GM12878 (cell line): ENCODE results near the gene RALBP1. TPM values are rescaled to one million over a fixed set of nuclear protein-coding genes. Genes with fewer than 3 reads are reported as not detected.
A peak's percentile ranks its signal among the peaks of the same experiment; 100 is the strongest.

Experiments used
- ASH2L ChIP-seq: fragments of 300-600, 200-600 bp; sonication (generic); IDR thresholded peaks from 2 replicates; pipeline ENCODE4 v1.6.1; 2017; ENCODE audit warnings: low read depth, mild to moderate bottlenecking, borderline replicate concordance
- BACH1 ChIP-seq: fragments of 450-650 bp; IDR thresholded peaks from 2 replicates; pipeline ENCODE4 v1.6.1; 2017; ENCODE audit warnings: mild to moderate bottlenecking, borderline replicate concordance
- BCL11A ChIP-seq: IDR thresholded peaks from 2 replicates; pipeline ENCODE4 v1.6.1; 2011; ENCODE audit warnings: low read depth, low read length
- BRCA1 ChIP-seq: IDR thresholded peaks from 2 replicates; pipeline ENCODE4 v1.6.1; 2011; ENCODE audit warnings: low read depth, low read length, improper control_type of control experiment
- CREB1 ChIP-seq: IDR thresholded peaks from 2 replicates; pipeline ENCODE4 v1.6.1; 2012; ENCODE audit warnings: low read depth, mild to moderate bottlenecking, inconsistent platforms
- EED ChIP-seq: sonication (generic); IDR thresholded peaks from 2 replicates; pipeline ENCODE4 v1.6.1; 2016; ENCODE audit warnings: antibody characterized with exemption, low read depth
- HDGF ChIP-seq: fragments of 450-650 bp; IDR thresholded peaks from 2 replicates; pipeline ENCODE4 v1.6.1; 2016; ENCODE audit warnings: antibody characterized with exemption
- KDM1A ChIP-seq: fragments of 200-600 bp; sonication (generic); IDR thresholded peaks from 2 replicates; pipeline ENCODE4 v1.6.1; 2016; ENCODE audit warnings: borderline replicate concordance
- MTA2 ChIP-seq: fragments of 450-650 bp; IDR thresholded peaks from 2 replicates; pipeline ENCODE4 v1.6.1; 2016; ENCODE audit warnings: low read depth, mild to moderate bottlenecking, moderate library complexity
- MXI1 ChIP-seq: fragments of 150-350 bp; IDR thresholded peaks from 2 replicates; pipeline ENCODE4 v1.6.1; 2011; ENCODE audit warnings: low read depth, mild to moderate bottlenecking, inconsistent platforms, low read length, improper control_type of control experiment
- NRF1 ChIP-seq: conservative IDR thresholded peaks from 2 replicates; pipeline ENCODE4 v1.6.1; 2011; ENCODE audit warnings: mild to moderate bottlenecking, low read depth, low read length, improper control_type of control experiment
- RAD21 ChIP-seq: IDR thresholded peaks from 2 replicates; pipeline ENCODE4 v1.6.1; 2011; ENCODE audit warnings: mild to moderate bottlenecking, low read depth, low read length, moderate library complexity; ENCODE audit not compliant: insufficient read depth
- RUNX3 ChIP-seq: IDR thresholded peaks from 2 replicates; pipeline ENCODE4 v1.6.1; 2012; ENCODE audit warnings: low read length, inconsistent platforms
- SIN3A ChIP-seq: IDR thresholded peaks from 2 replicates; pipeline ENCODE4 v1.6.1; 2012; ENCODE audit warnings: low read depth, low read length, improper control_type of control experiment
- SMARCA5 ChIP-seq: fragments of 450-650 bp; IDR thresholded peaks from 2 replicates; pipeline ENCODE4 v1.6.1; 2017; ENCODE audit warnings: mild to moderate bottlenecking
- SRF ChIP-seq, 2 experiments: IDR thresholded peaks; 2 replicates each; pipeline ENCODE4 v1.6.1; 2011; ENCODE audit warnings: low read depth in 2 of 2, low read length in 2 of 2, mild to moderate bottlenecking in 1 of 2, moderate library complexity in 1 of 2
- TAF1 ChIP-seq: IDR thresholded peaks from 2 replicates; pipeline ENCODE4 v1.6.1; 2011; ENCODE audit warnings: mild to moderate bottlenecking, low read depth, low read length, borderline replicate concordance
- YY1 ChIP-seq: IDR thresholded peaks from 2 replicates; pipeline ENCODE4 v1.6.1; 2011; ENCODE audit warnings: low read depth, mild to moderate bottlenecking, low read length
- ZNF207 ChIP-seq: fragments of 450-650 bp; IDR thresholded peaks from 2 replicates; pipeline ENCODE4 v1.6.1; 2014; ENCODE audit warnings: antibody characterized with exemption, mild to moderate bottlenecking, borderline replicate concordance
- ZNF217 ChIP-seq: fragments of 450-650 bp; IDR thresholded peaks from 2 replicates; pipeline ENCODE4 v1.6.1; 2017; ENCODE audit warnings: antibody characterized with exemption, mild to moderate bottlenecking
- polyA plus RNA-seq, 11 experiments: library from polyadenylated mRNA; depleted of rRNA in 4 of 11; unstranded in 6 of 11; stranded (reverse) in 5 of 11; fragments of >200 nt; fragmentation: Nextera tagmentation in 4 of 11; fragmentation: Illumina TruSeq in 1 of 11; extraction: Ambion mirVana in 4 of 11; extraction: Trizol in 1 of 11; gene quantifications; 1 replicate in 1 of 11; 2 replicates in 10 of 11; pipeline versions ENCODE4 v1.2.1 to v1.2.3, GENCODE V29; 2011 to 2016; ENCODE audit warnings: inconsistent platforms in 2 of 11, missing spikeins in 2 of 11, low read depth in 1 of 11
- total RNA-seq, 4 experiments: library from RNA; depleted of rRNA in 3 of 4; stranded (reverse); fragments of >200 nt in 3 of 4; fragmentation: Illumina TruSeq in 1 of 4; extraction: Trizol in 1 of 4; gene quantifications; 2 replicates each; pipeline versions ENCODE4 v1.2.1 to v1.2.3, GENCODE V29; 2013 to 2021
- TF ChIP-seq, protein P1 (sequence below): fragments of 450-650 bp; IDR thresholded peaks from 2 replicates; pipeline ENCODE4 v1.6.1; 2016; ENCODE audit warnings: mild to moderate bottlenecking
- TF ChIP-seq, protein P2 (sequence below): IDR thresholded peaks from 2 replicates; pipeline ENCODE4 v1.6.1; 2012; ENCODE audit warnings: low read depth, low read length, improper control_type of control experiment
- TF ChIP-seq, protein P3 (sequence below): fragments of 450-650 bp; IDR thresholded peaks from 2 replicates; pipeline ENCODE4 v1.6.1; 2016; ENCODE audit warnings: mild to moderate bottlenecking
- TF ChIP-seq, protein P4 (sequence below): fragments of 450-650 bp; IDR thresholded peaks from 2 replicates; pipeline ENCODE4 v1.6.1; 2016; ENCODE audit warnings: mild to moderate bottlenecking, moderate library complexity, borderline replicate concordance

RALBP1 gene
- total and polyA plus RNA-seq, 10 of the 15 experiments (the other 5 are each of a cell fraction or from before 2014, with no cell fraction given): 11.2 to 46.9 (median 41.8) TPM

DNA sequence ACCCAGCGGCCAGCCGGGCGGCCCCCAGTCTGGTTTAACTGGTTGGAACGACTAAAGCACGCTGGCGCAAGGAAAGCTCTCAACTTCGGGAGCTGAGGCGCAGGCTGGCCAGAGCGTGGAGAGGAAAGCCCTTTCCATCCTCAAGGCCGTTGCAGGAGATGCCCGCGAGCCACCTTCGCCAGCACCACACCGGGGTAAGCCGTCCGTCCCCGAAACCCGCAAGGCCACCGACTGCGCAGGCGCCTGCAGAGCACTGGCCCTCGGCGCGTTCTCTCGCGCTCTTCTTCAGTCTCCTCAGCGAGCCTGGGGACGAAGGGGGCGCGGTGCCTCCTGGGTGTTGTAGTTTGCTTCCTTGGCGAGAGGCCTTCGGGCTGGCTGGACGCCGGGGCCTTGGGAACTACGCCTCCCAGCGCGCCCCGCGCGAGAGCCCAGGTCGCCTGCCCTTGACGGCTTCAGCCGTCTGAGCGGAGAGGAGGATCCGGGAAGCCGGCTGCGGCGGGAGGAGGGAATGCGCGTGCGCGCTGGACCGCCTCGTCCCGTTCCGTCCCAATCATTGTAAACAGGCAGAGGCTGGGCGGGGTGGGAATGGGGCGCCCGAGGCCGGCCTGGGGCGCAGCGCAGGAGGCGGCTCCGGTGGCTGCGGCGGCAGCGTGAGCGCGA, at the start of gene RALBP1 (continued):
- TF ChIP-seq RUNX3 (peak; percentile 82), CREB1 (peak; percentile 96), MXI1 (peak; percentile 56), NRF1 (peak; percentile 58), KDM1A (no peak), SMARCA5 (no peak; the same call in 1 of the 2 replicates), HDGF (peak; percentile 87; the same call in 1 of the 2 replicates), SRF (IDR thresholded peaks at IDR 0.05; ENCODE audit: low read depth in 2 of 2, low read length in 2 of 2) (peak in 1 of 2 experiments; percentile 57; a peak in 2 of 4 replicates), MTA2 (no peak), RAD21 (peak; percentile 47), ASH2L (0 out of 2 replicates have a peak, but pooled peaks have one; percentile 21), EED (0 out of 2 replicates have a peak, but pooled peaks have one; percentile 31), TAF1 (peak; percentile 57; the same call in 1 of the 2 replicates), ZNF207 (0 out of 2 replicates have a peak, but pooled peaks have one; percentile 49), ZNF217 (no peak), SIN3A (peak; percentile 26; the same call in 1 of the 2 replicates), BCL11A (no peak), BACH1 (no peak), BRCA1 (peak; percentile 70), YY1 (peak; percentile 42; the same call in 1 of the 2 replicates)
- TF ChIP-seq, protein P1, sequence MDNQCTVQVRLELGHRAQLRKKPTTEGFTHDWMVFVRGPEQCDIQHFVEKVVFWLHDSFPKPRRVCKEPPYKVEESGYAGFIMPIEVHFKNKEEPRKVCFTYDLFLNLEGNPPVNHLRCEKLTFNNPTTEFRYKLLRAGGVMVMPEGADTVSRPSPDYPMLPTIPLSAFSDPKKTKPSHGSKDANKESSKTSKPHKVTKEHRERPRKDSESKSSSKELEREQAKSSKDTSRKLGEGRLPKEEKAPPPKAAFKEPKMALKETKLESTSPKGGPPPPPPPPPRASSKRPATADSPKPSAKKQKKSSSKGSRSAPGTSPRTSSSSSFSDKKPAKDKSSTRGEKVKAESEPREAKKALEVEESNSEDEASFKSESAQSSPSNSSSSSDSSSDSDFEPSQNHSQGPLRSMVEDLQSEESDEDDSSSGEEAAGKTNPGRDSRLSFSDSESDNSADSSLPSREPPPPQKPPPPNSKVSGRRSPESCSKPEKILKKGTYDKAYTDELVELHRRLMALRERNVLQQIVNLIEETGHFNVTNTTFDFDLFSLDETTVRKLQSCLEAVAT: peak; percentile 90
- TF ChIP-seq, protein P2, sequence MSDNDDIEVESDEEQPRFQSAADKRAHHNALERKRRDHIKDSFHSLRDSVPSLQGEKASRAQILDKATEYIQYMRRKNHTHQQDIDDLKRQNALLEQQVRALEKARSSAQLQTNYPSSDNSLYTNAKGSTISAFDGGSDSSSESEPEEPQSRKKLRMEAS: no peak
- TF ChIP-seq, protein P3, sequence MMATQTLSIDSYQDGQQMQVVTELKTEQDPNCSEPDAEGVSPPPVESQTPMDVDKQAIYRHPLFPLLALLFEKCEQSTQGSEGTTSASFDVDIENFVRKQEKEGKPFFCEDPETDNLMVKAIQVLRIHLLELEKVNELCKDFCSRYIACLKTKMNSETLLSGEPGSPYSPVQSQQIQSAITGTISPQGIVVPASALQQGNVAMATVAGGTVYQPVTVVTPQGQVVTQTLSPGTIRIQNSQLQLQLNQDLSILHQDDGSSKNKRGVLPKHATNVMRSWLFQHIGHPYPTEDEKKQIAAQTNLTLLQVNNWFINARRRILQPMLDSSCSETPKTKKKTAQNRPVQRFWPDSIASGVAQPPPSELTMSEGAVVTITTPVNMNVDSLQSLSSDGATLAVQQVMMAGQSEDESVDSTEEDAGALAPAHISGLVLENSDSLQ: peak; percentile 43; the same call in 1 of the 2 replicates
- TF ChIP-seq, protein P4, sequence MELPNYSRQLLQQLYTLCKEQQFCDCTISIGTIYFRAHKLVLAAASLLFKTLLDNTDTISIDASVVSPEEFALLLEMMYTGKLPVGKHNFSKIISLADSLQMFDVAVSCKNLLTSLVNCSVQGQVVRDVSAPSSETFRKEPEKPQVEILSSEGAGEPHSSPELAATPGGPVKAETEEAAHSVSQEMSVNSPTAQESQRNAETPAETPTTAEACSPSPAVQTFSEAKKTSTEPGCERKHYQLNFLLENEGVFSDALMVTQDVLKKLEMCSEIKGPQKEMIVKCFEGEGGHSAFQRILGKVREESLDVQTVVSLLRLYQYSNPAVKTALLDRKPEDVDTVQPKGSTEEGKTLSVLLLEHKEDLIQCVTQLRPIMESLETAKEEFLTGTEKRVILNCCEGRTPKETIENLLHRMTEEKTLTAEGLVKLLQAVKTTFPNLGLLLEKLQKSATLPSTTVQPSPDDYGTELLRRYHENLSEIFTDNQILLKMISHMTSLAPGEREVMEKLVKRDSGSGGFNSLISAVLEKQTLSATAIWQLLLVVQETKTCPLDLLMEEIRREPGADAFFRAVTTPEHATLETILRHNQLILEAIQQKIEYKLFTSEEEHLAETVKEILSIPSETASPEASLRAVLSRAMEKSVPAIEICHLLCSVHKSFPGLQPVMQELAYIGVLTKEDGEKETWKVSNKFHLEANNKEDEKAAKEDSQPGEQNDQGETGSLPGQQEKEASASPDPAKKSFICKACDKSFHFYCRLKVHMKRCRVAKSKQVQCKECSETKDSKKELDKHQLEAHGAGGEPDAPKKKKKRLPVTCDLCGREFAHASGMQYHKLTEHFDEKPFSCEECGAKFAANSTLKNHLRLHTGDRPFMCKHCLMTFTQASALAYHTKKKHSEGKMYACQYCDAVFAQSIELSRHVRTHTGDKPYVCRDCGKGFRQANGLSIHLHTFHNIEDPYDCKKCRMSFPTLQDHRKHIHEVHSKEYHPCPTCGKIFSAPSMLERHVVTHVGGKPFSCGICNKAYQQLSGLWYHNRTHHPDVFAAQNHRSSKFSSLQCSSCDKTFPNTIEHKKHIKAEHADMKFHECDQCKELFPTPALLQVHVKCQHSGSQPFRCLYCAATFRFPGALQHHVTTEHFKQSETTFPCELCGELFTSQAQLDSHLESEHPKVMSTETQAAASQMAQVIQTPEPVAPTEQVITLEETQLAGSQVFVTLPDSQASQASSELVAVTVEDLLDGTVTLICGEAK: peak; percentile 61; the same call in 1 of the 2 replicates
